Esophagus muscularis mucosa (tissue), 4 donors: Measurements from ENCODE around the gene ZMIZ1. TPM values are rescaled to one million over a fixed set of nuclear protein-coding genes. Genes with fewer than 3 reads are reported as not detected.

Experiments used
- DNase-seq: peaks from one replicate; pipeline ENCODE4 v3.0.0-alpha.2; 2017; ENCODE audit errors: extremely low spot score
- H3K27ac ChIP-seq, 4 donors: fragments of 200-600 bp; sonication (generic); replicated peaks in 1 of 4; 1 replicate in 3 of 4; 2 replicates in 1 of 4; pipeline ENCODE4 v1.5.1; 2016 to 2019; ENCODE audit warnings: mild to moderate bottlenecking in 1 of 4
- H3K27me3 ChIP-seq, 4 donors: fragments of 200-600 bp; sonication (generic); one replicate each; pipeline versions ENCODE4 v1.5.1 to v1.6.0; 2016 to 2019
- H3K36me3 ChIP-seq, 4 donors: fragments of 200-600 bp; sonication (generic); one replicate each; pipeline ENCODE4 v1.5.1; 2016 to 2019
- H3K4me1 ChIP-seq, 4 donors: fragments of 200-600 bp; sonication (generic); one replicate each; pipeline ENCODE4 v1.5.1; 2016 to 2019
- H3K4me3 ChIP-seq, 4 donors: fragments of 200-600 bp; sonication (generic); 1 replicate in 2 of 4; 2 replicates in 2 of 4; pipeline ENCODE4 v1.5.1; 2016 to 2019; ENCODE audit warnings: mild to moderate bottlenecking in 4 of 4, moderate library complexity in 1 of 4
- H3K9me3 ChIP-seq, 4 donors: fragments of 200-600 bp; sonication (generic); 1 replicate in 3 of 4; 2 replicates in 1 of 4; pipeline ENCODE4 v1.5.1; 2016 to 2019
- EP300 ChIP-seq: sonication (generic); formaldehyde crosslinking; IDR thresholded peaks from one replicate; pipeline ENCODE4 v1.6.1; 2017; ENCODE audit warnings: antibody characterized with exemption
- POLR2A ChIP-seq: fragments of 450-650 bp; IDR thresholded peaks from one replicate; pipeline ENCODE4 v1.6.1; 2017; ENCODE audit warnings: antibody characterized with exemption, moderate library complexity, mild to moderate bottlenecking, low read depth
- POLR2AphosphoS5 ChIP-seq, 2 donors: sonication (generic); formaldehyde crosslinking; IDR thresholded peaks; one replicate each; pipeline ENCODE4 v1.6.1; 2017; ENCODE audit warnings: antibody characterized with exemption in 2 of 2
- WGBS: methylation state at CpG from one replicate; pipeline ENCODE4 v1.1.5; 2018; 5-methylcytosine and 5-hydroxymethylcytosine counted together
- intact Hi-C: fragments of 100-400 bp; cut with DNase I; formaldehyde crosslinking; loops from one replicate; pipeline ENCODE4 v1.15.1; 2023
- total RNA-seq, 4 donors: library from RNA; depleted of rRNA; stranded (reverse); fragments of >200 nt; gene quantifications; one replicate each; pipeline versions ENCODE4 v1.1.0 to v1.2.1, GENCODE V29; 2016
- TF ChIP-seq, protein P1 (sequence below), 3 experiments: fragments of 200-600 bp in 2 of 3; fragments of 450-650 bp in 1 of 3; sonication (generic) in 2 of 3; IDR thresholded peaks; one replicate each; pipeline ENCODE4 v1.5.1; 2017 to 2019; ENCODE audit warnings: antibody characterized with exemption in 3 of 3, mild to moderate bottlenecking in 2 of 3, moderate library complexity in 1 of 3

ZMIZ1 gene
- total RNA-seq, 4 donors from 2014 or later: 48.7 to 87.2 (median 66.0) TPM

GRCh38 chr10:79158402-79159097 is 89.8 kb downstream of the ZMIZ1 start:
- Histone ChIP-seq H3K27ac (peak overlapping the region; percentile 85 to 90 (median 88)), H3K9me3 (no peaks in the 10 kb centered on the region), H3K27me3 (no peaks in the 10 kb centered on the region), H3K4me3 (no peak overlapping the region), H3K36me3 (peaks cover 0 to 17% (median 13%) of the 10 kb centered on the region in 4 donors), H3K4me1 (peaks cover 100% of the 10 kb centered on the region in 4 donors)
- DNase-seq: no peak
- TF ChIP-seq EP300: no peak
- no peak for TF ChIP-seq POLR2AphosphoS5 (IDR thresholded peaks at IDR 0.05)
- TF ChIP-seq, protein P1, sequence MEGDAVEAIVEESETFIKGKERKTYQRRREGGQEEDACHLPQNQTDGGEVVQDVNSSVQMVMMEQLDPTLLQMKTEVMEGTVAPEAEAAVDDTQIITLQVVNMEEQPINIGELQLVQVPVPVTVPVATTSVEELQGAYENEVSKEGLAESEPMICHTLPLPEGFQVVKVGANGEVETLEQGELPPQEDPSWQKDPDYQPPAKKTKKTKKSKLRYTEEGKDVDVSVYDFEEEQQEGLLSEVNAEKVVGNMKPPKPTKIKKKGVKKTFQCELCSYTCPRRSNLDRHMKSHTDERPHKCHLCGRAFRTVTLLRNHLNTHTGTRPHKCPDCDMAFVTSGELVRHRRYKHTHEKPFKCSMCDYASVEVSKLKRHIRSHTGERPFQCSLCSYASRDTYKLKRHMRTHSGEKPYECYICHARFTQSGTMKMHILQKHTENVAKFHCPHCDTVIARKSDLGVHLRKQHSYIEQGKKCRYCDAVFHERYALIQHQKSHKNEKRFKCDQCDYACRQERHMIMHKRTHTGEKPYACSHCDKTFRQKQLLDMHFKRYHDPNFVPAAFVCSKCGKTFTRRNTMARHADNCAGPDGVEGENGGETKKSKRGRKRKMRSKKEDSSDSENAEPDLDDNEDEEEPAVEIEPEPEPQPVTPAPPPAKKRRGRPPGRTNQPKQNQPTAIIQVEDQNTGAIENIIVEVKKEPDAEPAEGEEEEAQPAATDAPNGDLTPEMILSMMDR (IDR thresholded peaks at IDR 0.05): no peak
- no peak for TF ChIP-seq POLR2A
- 79% methylated on average over 5 of the region's 9 CpGs for WGBS
- intact Hi-C loops: no loop called here

DNA sequence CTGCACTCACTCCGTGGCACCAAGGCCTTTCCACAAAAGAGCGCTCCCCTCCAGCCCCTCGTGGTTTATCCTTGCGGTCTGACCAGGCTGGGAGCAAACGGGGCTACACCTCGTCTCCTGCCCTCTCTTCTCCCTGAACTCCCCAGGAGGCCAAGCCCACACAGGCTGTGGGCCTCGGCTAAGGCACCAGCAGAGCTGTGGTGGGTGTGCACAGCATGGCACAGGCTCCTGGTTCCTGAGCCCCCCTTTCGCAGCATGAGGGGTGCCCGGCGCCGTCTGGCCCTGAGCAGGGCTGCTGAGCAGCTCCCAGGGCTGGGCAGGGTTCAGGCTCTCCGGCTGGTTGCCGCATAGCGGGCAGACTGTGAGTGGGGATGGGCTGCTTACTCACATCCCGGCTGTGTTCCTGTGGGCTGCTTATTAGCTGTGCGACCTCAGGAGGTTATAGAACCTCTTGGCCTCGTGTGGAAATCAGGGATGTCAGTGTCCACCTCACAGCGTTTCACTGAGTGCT is 90.4 kb downstream of the ZMIZ1 start:
- peak in 1 of 2 donors; percentile 10 for TF ChIP-seq POLR2AphosphoS5 (IDR thresholded peaks at IDR 0.05)
- TF ChIP-seq, protein P1 (IDR thresholded peaks at IDR 0.05): no peak
- no peak for TF ChIP-seq POLR2A
- no peak for TF ChIP-seq EP300
- Histone ChIP-seq H3K36me3 (peaks cover 0 to 24% (median 18%) of the 10 kb centered on the region in 4 donors), H3K27ac (peak overlapping the region; percentile 85 to 90 (median 88)), H3K27me3 (no peaks in the 10 kb centered on the region), H3K9me3 (no peaks in the 10 kb centered on the region), H3K4me1 (peaks cover 100% of the 10 kb centered on the region in 4 donors), H3K4me3 (no peak overlapping the region)
- no peak for DNase-seq
- intact Hi-C loops: no loop called here
- WGBS: 48% methylated on average over 9 of the region's 18 CpGs

- DNase-seq: no peak
- no peak overlapping the region for H3K4me3 ChIP-seq
- H3K9me3 ChIP-seq: no peaks in the 10 kb centered on the region
- H3K36me3 ChIP-seq: peaks cover 0 to 25% (median 19%) of the 10 kb centered on the region in 4 donors
- intact Hi-C loops: no loop called here
- H3K27ac ChIP-seq: peak overlapping the region; percentile 85 to 90 (median 88)
- no peaks in the 10 kb centered on the region for H3K27me3 ChIP-seq
- H3K4me1 ChIP-seq: peaks cover 100% of the 10 kb centered on the region in 4 donors
- 14% methylated on average over 15 of the region's 15 CpGs for WGBS
- TF ChIP-seq POLR2AphosphoS5 (IDR thresholded peaks at IDR 0.05) (peak; percentile 53 to 62), EP300 (no peak)
Observed at GRCh38 chr10:79159785-79160184, 91.0 kb downstream of the ZMIZ1 start.

- peaks cover 0 to 27% (median 19%) of the 10 kb centered on the region in 4 donors for H3K36me3 ChIP-seq
- no peak for DNase-seq
- H3K9me3 ChIP-seq: no peaks in the 10 kb centered on the region
- peaks cover 100% of the 10 kb centered on the region in 4 donors for H3K4me1 ChIP-seq
- 52% methylated on average over 4 of the region's 4 CpGs for WGBS
- H3K27me3 ChIP-seq: no peaks in the 10 kb centered on the region
- H3K4me3 ChIP-seq: no peak overlapping the region
- intact Hi-C loops: no loop called here
- peak overlapping the region; percentile 85 to 90 (median 88) for H3K27ac ChIP-seq
- no peak for TF ChIP-seq POLR2AphosphoS5 (IDR thresholded peaks at IDR 0.05)
- no peak for TF ChIP-seq POLR2A
- TF ChIP-seq, protein P1 (IDR thresholded peaks at IDR 0.05): no peak
Observed at GRCh38 chr10:79160191-79160590, 91.4 kb downstream of the ZMIZ1 start.

DNA sequence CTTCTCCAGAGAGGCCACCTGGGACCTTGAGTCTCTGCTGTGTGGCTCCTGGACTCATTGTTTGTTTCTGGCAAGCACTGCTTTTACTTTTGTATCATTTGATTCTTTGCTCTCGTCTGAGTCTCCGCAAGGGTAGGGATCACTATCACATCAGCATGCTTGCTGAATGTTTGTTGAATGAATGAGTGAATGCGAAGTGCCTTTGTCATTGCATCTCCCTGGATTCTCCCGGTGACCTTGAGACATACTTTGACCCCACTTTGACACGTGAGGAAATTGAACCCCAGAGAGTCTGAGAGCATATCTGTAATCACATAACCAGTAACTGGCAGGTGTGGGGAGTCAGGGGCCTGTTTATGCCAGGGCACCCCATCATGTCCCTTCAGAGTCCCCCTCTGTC is 92.8 kb downstream of the ZMIZ1 start:
- Histone ChIP-seq H3K9me3 (no peaks in the 10 kb centered on the region), H3K27ac (peak overlapping the region; percentile 85 to 90 (median 88)), H3K27me3 (no peaks in the 10 kb centered on the region), H3K4me3 (no peak overlapping the region), H3K36me3 (peaks cover 0 to 32% (median 24%) of the 10 kb centered on the region in 4 donors), H3K4me1 (peaks cover 98 to 100% (median 100%) of the 10 kb centered on the region in 4 donors)
- no peak for TF ChIP-seq POLR2AphosphoS5 (IDR thresholded peaks at IDR 0.05)
- TF ChIP-seq POLR2A: no peak
- no peak for TF ChIP-seq EP300
- TF ChIP-seq, protein P1 (IDR thresholded peaks at IDR 0.05): no peak
- intact Hi-C loops: no loop called here
- WGBS: 58% methylated on average over 5 of the region's 5 CpGs
- no peak for DNase-seq
